Measurements from ENCODE around the gene ABCF2. TPM values are rescaled to one million over a fixed set of nuclear protein-coding genes. Genes with fewer than 3 reads are reported as not detected.

Gene ABCF2
- total RNA-seq, 1 experiment from 2014 or later = 63.7 TPM

GRCh38 chr7:151168003-151168786 lies 58.8 kb downstream of the ABCF2 start:
- H3K9me3 ChIP-seq (ENCODE audit: control insufficient read depth in 1 of 2, insufficient read depth in 1 of 2, low read depth in 1 of 2, low read length in 2 of 2) = peaks cover 0 to 5% of the 10 kb centered on the region in 2 experiments; a peak in 1 of 4 replicates
- no peaks in the 10 kb centered on the region for H3K27me3 ChIP-seq (ENCODE audit: insufficient read depth, low read length)
- H3K27ac ChIP-seq (ENCODE audit: low read depth, low read length) = peak overlapping the region; percentile 19; the same call in 1 of the 2 replicates
- peak overlapping the region; percentile 49 to 68 for H3K4me3 ChIP-seq (replicated peaks in 1 of 2; ENCODE audit: low read depth in 1 of 2, low read length in 2 of 2)
- no peak overlapping the region for H3K9ac ChIP-seq (ENCODE audit: low read length)
- H3K9me2 ChIP-seq (ENCODE audit: insufficient read depth) = no peaks in the 10 kb centered on the region
- CTCF ChIA-PET = interaction anchor here (0.6 to 1.4 kb wide), 9 partner anchors 9 to 741 kb away, joined by 3 to 8 read pairs (median 5); no protein-coding TSS in a partner anchor
- no peaks in the 10 kb centered on the region for H3K79me2 ChIP-seq (ENCODE audit: insufficient read depth, low read length)
- no peak for DNase-seq (ENCODE audit: low read depth, low spot score)
- RAD21 ChIA-PET (ENCODE audit: low non-redundant PET in 1 of 2, low total read pairs in 2 of 2, uncharacterized antibody in 2 of 2, unreplicated experiment in 2 of 2) = interaction anchor here in 1 of 2 experiments (0.6 kb wide), 1 partner anchor 81 kb away, joined by 5 read pairs; no protein-coding TSS in a partner anchor
- peak; percentile 82 for ATAC-seq
- intact Hi-C loops (cut with micrococcal nuclease) = no loop called here
- BruUV-seq (replicated peaks) = no TSS peak
- peak overlapping the region; percentile 94 for H3K4me2 ChIP-seq (ENCODE audit: low read length)
- H2AFZ ChIP-seq (ENCODE audit: low read depth, low read length, poor library complexity, severe bottlenecking) = peak overlapping the region; percentile 40
- POLR2A ChIA-PET = interaction anchor here (0.6 kb wide), 1 partner anchor 21 kb away, joined by 4 read pairs; no protein-coding TSS in a partner anchor
- no peaks in the 10 kb centered on the region for H4K20me1 ChIP-seq (ENCODE audit: insufficient read depth)
- no peaks in the 10 kb centered on the region for H3K36me3 ChIP-seq (ENCODE audit: control insufficient read depth in 1 of 2, insufficient read depth in 2 of 2, low read length in 2 of 2)
- TF ChIP-seq POLR2AphosphoS5 (IDR thresholded peaks at IDR 0.05; ENCODE audit: low read depth, low read length) (peak; percentile 16; the same call in 1 of the 2 replicates), CBX3 (IDR thresholded peaks at IDR 0.05; ENCODE audit: low read depth) (peak; percentile 82), TCF7L2 (IDR thresholded peaks at IDR 0.05; ENCODE audit: borderline replicate concordance, extremely low read depth, insufficient read depth, insufficient read length) (no peak), EGR1 (IDR thresholded peaks at IDR 0.05; ENCODE audit: low read depth) (peak; percentile 49; the same call in 1 of the 2 replicates), CTCF (IDR thresholded peaks at IDR 0.05 in 2 of 3, conservative IDR thresholded peaks at IDR 0.05 in 1 of 3; ENCODE audit: borderline replicate concordance in 1 of 3, insufficient read depth in 1 of 3, low read depth in 2 of 3, low read length in 2 of 3) (peak; percentile 75 to 90 (median 76)), ELF1 (IDR thresholded peaks at IDR 0.05; ENCODE audit: borderline replicate concordance, low read depth) (no peak), POLR2A (IDR thresholded peaks at IDR 0.05; ENCODE audit: borderline replicate concordance, extremely low read depth, insufficient read depth, insufficient read length) (no peak), RAD21 (IDR thresholded peaks at IDR 0.05; ENCODE audit: low read depth) (peak; percentile 45), FOSL1 (IDR thresholded peaks at IDR 0.05; ENCODE audit: low read depth) (no peak), ZFX (IDR thresholded peaks at IDR 0.05) (0 out of 2 replicates have a peak, but pooled peaks have one; percentile 23), SIN3A (IDR thresholded peaks at IDR 0.05; ENCODE audit: low read depth) (peak; percentile 23; the same call in 1 of the 2 replicates), MAX (IDR thresholded peaks at IDR 0.05) (peak; percentile 57), ZBTB33 (IDR thresholded peaks at IDR 0.05; ENCODE audit: extremely low read depth, insufficient replicate concordance, low read length) (no peak)
- peaks cover 0 to 12% of the 10 kb centered on the region in 2 experiments; a peak in 2 of 4 replicates for H3K4me1 ChIP-seq (ENCODE audit: control insufficient read depth in 1 of 2, insufficient read depth in 2 of 2, low read length in 2 of 2)
